GM08714 (cell line): ENCODE data around the gene BPIFB6.

Experiments
- H3K4me3 ChIP-seq: fragments of 200-500 bp; sonication (Bioruptor generic); 2 replicates; pipeline ENCODE4 v1.5.1; 2014; ENCODE audit warnings: mild to moderate bottlenecking, low read length, inconsistent platforms
- ZNF274 ChIP-seq: IDR thresholded peaks from 2 replicates; pipeline ENCODE4 v1.6.1; 2012; ENCODE audit warnings: mild to moderate bottlenecking, low read depth, low read length

The BPIFB6 gene

GRCh38 chr20:33018169-33018931 lies 13.1 kb upstream of the BPIFB6 start:
- TF ChIP-seq ZNF274 = no peak
- H3K4me3 ChIP-seq = no peak overlapping the region

- H3K4me3 ChIP-seq = no peak overlapping the region
- no peak for TF ChIP-seq ZNF274
Observed at GRCh38 chr20:33019465-33020277, 11.8 kb upstream of the BPIFB6 start.

- H3K4me3 ChIP-seq = no peak overlapping the region
- TF ChIP-seq ZNF274 = no peak
Observed at GRCh38 chr20:33020278-33021161, 10.9 kb upstream of the BPIFB6 start.

- no peak overlapping the region for H3K4me3 ChIP-seq
- TF ChIP-seq ZNF274 = no peak
Observed at GRCh38 chr20:33021879-33022278, 9.6 kb upstream of the BPIFB6 start.

GRCh38 chr20:33022289-33022688 lies 9.2 kb upstream of the BPIFB6 start:
- TF ChIP-seq ZNF274 = no peak
- H3K4me3 ChIP-seq = no peak overlapping the region

- no peak overlapping the region for H3K4me3 ChIP-seq
- no peak for TF ChIP-seq ZNF274
Observed at GRCh38 chr20:33022694-33023438, 8.6 kb upstream of the BPIFB6 start.

GRCh38 chr20:33023439-33024242 lies 7.8 kb upstream of the BPIFB6 start:
- no peak for TF ChIP-seq ZNF274
- H3K4me3 ChIP-seq = no peak overlapping the region

GRCh38 chr20:33024243-33024560 lies 7.2 kb upstream of the BPIFB6 start:
- TF ChIP-seq ZNF274 = no peak
- H3K4me3 ChIP-seq = no peak overlapping the region

- H3K4me3 ChIP-seq = no peak overlapping the region
- TF ChIP-seq ZNF274 = no peak
Observed at GRCh38 chr20:33024609-33025317, 6.7 kb upstream of the BPIFB6 start.

- TF ChIP-seq ZNF274 = no peak
- H3K4me3 ChIP-seq = no peak overlapping the region
Observed at GRCh38 chr20:33025318-33025876, 6.1 kb upstream of the BPIFB6 start.

- TF ChIP-seq ZNF274 = no peak
- no peak overlapping the region for H3K4me3 ChIP-seq
Observed at GRCh38 chr20:33026072-33026778, 5.2 kb upstream of the BPIFB6 start.
